Measurements from ENCODE around the gene AFG3L2. TPM values are rescaled to one million over a fixed set of nuclear protein-coding genes. Genes with fewer than 3 reads are reported as not detected.

The AFG3L2 gene
- total RNA-seq = 50.7 TPM

GRCh38 chr18:12376754-12377555, at the start of gene AFG3L2:
AFG3L2 (minus strand) TSS chr18:12377227; CDS start chr18:12377082, 145 bp downstream.

GRCh38 chr18:12307701-12308385, 69.2 kb downstream of the AFG3L2 start, which contains the start of gene TUBB6:
TUBB6 (plus strand) TSS chr18:12308241; CDS start chr18:12308293, 52 bp downstream.

Small RNA genes within 50 kb of the gene (small RNA-seq; reads per million reads assigned to genes)
- gene RNU6-170P (ENCODE audit: low replicate concordance) = not detected
- gene RNU7-129P (ENCODE audit: low replicate concordance) = not detected

Other genes with a start within 250 kb of the AFG3L2 start
- 0.64 TPM for gene CIDEA, start 122.9 kb downstream of the AFG3L2 start, total RNA-seq
- gene TUBB6, start 69.0 kb downstream of the AFG3L2 start, total RNA-seq = 88.5 TPM
- 4.3 TPM for gene PRELID3A, start 30.7 kb upstream of the AFG3L2 start, total RNA-seq